OCI-LY7 (cell line): Measurements from ENCODE around the gene EEIG2.
"Not testable (repeated sequence)": the region's sequence is repeated elsewhere in the genome, so short reads cannot be mapped to it uniquely, and the experiment has no call there.

ENCODE experiments used
- CTCF ChIP-seq: fragments of 200-600 bp; sonication (generic); conservative IDR thresholded peaks from 2 replicates; pipeline ENCODE4 v1.5.1; 2014; ENCODE audit warnings: mild to moderate bottlenecking, antibody characterized with exemption, low read length, moderate library complexity, mixed read lengths
- EZH2phosphoT487 ChIP-seq: fragments of 200-600 bp; sonication (generic); IDR thresholded peaks from 2 replicates; pipeline ENCODE4 v1.6.1; 2018; ENCODE audit warnings: low read depth, borderline replicate concordance, mild to moderate bottlenecking, mixed run types, antibody characterized with exemption, low read length, moderate library complexity, mixed read lengths

GRCh38 chr1:108517301-108517897 lies 42.5 kb upstream of the EEIG2 start:
- TF ChIP-seq CTCF, EZH2phosphoT487: not testable (repeated sequence)
